Astrocyte (in vitro differentiated cells and primary cell): ENCODE results near the gene SYNE1. TPM values are rescaled to one million over a fixed set of nuclear protein-coding genes. Genes with fewer than 3 reads are reported as not detected.

Experiments
- DNase-seq: peaks from one replicate; pipeline ENCODE4 v3.0.0-alpha.2; 2010; ENCODE audit warnings: low read depth
- FAIRE-seq: peaks from 2 replicates; lab custom pipeline; 2011; peaks lifted over from hg19 to GRCh38; lab: Jason Lieb, UNC
- H2AFZ ChIP-seq: 2 replicates; pipeline ENCODE4 v1.6.0; 2012; ENCODE audit warnings: low read depth, low read length, inconsistent platforms
- H3K27ac ChIP-seq: 2 replicates; pipeline ENCODE4 v1.5.1; 2011; ENCODE audit warnings: low read depth, low read length, inconsistent platforms
- H3K27me3 ChIP-seq: 2 replicates; pipeline ENCODE4 v1.6.0; 2011; ENCODE audit warnings: low read length, inconsistent platforms; ENCODE audit not compliant: insufficient read depth
- H3K36me3 ChIP-seq: 2 replicates; pipeline ENCODE4 v1.5.1; 2011; ENCODE audit warnings: low read length, inconsistent platforms; ENCODE audit not compliant: insufficient read depth
- H3K4me1 ChIP-seq: 2 replicates; pipeline ENCODE4 v1.5.1; 2011; ENCODE audit warnings: low read length, inconsistent platforms; ENCODE audit not compliant: insufficient read depth
- H3K4me2 ChIP-seq: 2 replicates; pipeline ENCODE4 v1.6.0; 2012; ENCODE audit warnings: low read length, inconsistent platforms
- H3K4me3 ChIP-seq: 2 replicates; pipeline ENCODE4 v1.5.1; 2011; ENCODE audit warnings: low read depth, mild to moderate bottlenecking, low read length, inconsistent platforms; ENCODE audit not compliant: insufficient read depth
- H3K79me2 ChIP-seq: 2 replicates; pipeline ENCODE4 v1.6.0; 2012; ENCODE audit warnings: mild to moderate bottlenecking, low read length, inconsistent platforms; ENCODE audit not compliant: insufficient read depth
- H3K9ac ChIP-seq: 2 replicates; pipeline ENCODE4 v1.6.0; 2012; ENCODE audit warnings: mild to moderate bottlenecking, low read length, inconsistent platforms
- H3K9me3 ChIP-seq: 2 replicates; pipeline ENCODE4 v1.5.1; 2012; ENCODE audit warnings: low read depth, mild to moderate bottlenecking, low read length, inconsistent platforms; ENCODE audit not compliant: insufficient read depth
- H4K20me1 ChIP-seq: 2 replicates; pipeline ENCODE4 v1.6.0; 2012; ENCODE audit warnings: low read length, inconsistent platforms; ENCODE audit not compliant: insufficient read depth
- H3K27ac Mint-ChIP-seq: one replicate; pipeline ENCODE4 v1.8.0; 2021; ENCODE audit warnings: mild to moderate bottlenecking, mixed read lengths; ENCODE audit not compliant: unreplicated experiment
- H3K27me3 Mint-ChIP-seq: one replicate; pipeline ENCODE4 v1.8.0; 2021; ENCODE audit warnings: low read depth, mixed read lengths; ENCODE audit not compliant: unreplicated experiment
- H3K36me3 Mint-ChIP-seq: one replicate; pipeline ENCODE4 v1.8.0; 2021; ENCODE audit warnings: low read depth, mixed read lengths; ENCODE audit not compliant: unreplicated experiment
- H3K4me1 Mint-ChIP-seq: one replicate; pipeline ENCODE4 v1.8.0; 2021; ENCODE audit warnings: low read depth, mixed read lengths; ENCODE audit not compliant: unreplicated experiment
- H3K4me3 Mint-ChIP-seq: one replicate; pipeline ENCODE4 v1.8.0; 2021; ENCODE audit warnings: mild to moderate bottlenecking, moderate library complexity, mixed read lengths; ENCODE audit not compliant: unreplicated experiment
- H3K9me3 Mint-ChIP-seq: one replicate; pipeline ENCODE4 v1.8.0; 2021; ENCODE audit warnings: mild to moderate bottlenecking, mixed read lengths; ENCODE audit not compliant: unreplicated experiment
- CTCF ChIP-seq: IDR thresholded peaks from 2 replicates; pipeline ENCODE4 v1.5.1; 2011; ENCODE audit warnings: low read depth, mild to moderate bottlenecking, inconsistent platforms, low read length, moderate library complexity; ENCODE audit not compliant: insufficient read depth
- EZH2 ChIP-seq: IDR thresholded peaks from 2 replicates; pipeline ENCODE4 v1.6.1; 2012; ENCODE audit warnings: mild to moderate bottlenecking, low read length, inconsistent platforms; ENCODE audit not compliant: insufficient read depth
- total RNA-seq: library from RNA; stranded (reverse); gene quantifications from 2 replicates; pipeline ENCODE4 v1.2.1, GENCODE V29; 2021

The SYNE1 gene
- total RNA-seq, 1 donor from 2014 or later = 66.5 TPM

GRCh38 chr6:152594701-152595100 lies 42.5 kb downstream of the SYNE1 start:
- Histone ChIP-seq H3K4me1 (no peaks in the 10 kb centered on the region), H2AFZ (no peak overlapping the region), H3K27ac (no peak overlapping the region), H3K9me3 (no peaks in the 10 kb centered on the region), H3K9ac (no peak overlapping the region), H4K20me1 (no peaks in the 10 kb centered on the region), H3K79me2 (no peaks in the 10 kb centered on the region), H3K36me3 (no peaks in the 10 kb centered on the region), H3K4me2 (no peak overlapping the region), H3K27me3 (no peaks in the 10 kb centered on the region), H3K4me3 (no peak overlapping the region)
- H3K4me3 Mint-ChIP-seq = no peak overlapping the region
- no peaks in the 10 kb centered on the region for H3K36me3 Mint-ChIP-seq
- H3K27ac Mint-ChIP-seq = no peak overlapping the region
- no peak for TF ChIP-seq EZH2
- no peak for TF ChIP-seq CTCF
- no peaks in the 10 kb centered on the region for H3K9me3 Mint-ChIP-seq
- H3K4me1 Mint-ChIP-seq = peaks cover 9% of the 10 kb centered on the region
- FAIRE-seq (no peak), DNase-seq (no peak)
- no peaks in the 10 kb centered on the region for H3K27me3 Mint-ChIP-seq

- H3K27ac ChIP-seq = no peak overlapping the region
- no peak overlapping the region for H3K4me2 ChIP-seq
- H3K27me3 Mint-ChIP-seq = no peaks in the 10 kb centered on the region
- DNase-seq (no peak), FAIRE-seq (no peak)
- H2AFZ ChIP-seq = no peak overlapping the region
- H3K27ac Mint-ChIP-seq = no peak overlapping the region
- no peaks in the 10 kb centered on the region for H4K20me1 ChIP-seq
- no peaks in the 10 kb centered on the region for H3K36me3 ChIP-seq
- no peak overlapping the region for H3K9ac ChIP-seq
- peaks cover 3% of the 10 kb centered on the region for H3K4me1 Mint-ChIP-seq
- no peaks in the 10 kb centered on the region for H3K36me3 Mint-ChIP-seq
- H3K9me3 Mint-ChIP-seq = no peaks in the 10 kb centered on the region
- H3K27me3 ChIP-seq = no peaks in the 10 kb centered on the region
- no peak overlapping the region for H3K4me3 Mint-ChIP-seq
- no peaks in the 10 kb centered on the region for H3K79me2 ChIP-seq
- H3K4me3 ChIP-seq = no peak overlapping the region
- no peaks in the 10 kb centered on the region for H3K4me1 ChIP-seq
- TF ChIP-seq CTCF (no peak), EZH2 (no peak)
- H3K9me3 ChIP-seq = no peaks in the 10 kb centered on the region
Measured at GRCh38 chr6:152588456-152588855, 48.7 kb downstream of the SYNE1 start.

- Histone ChIP-seq H3K36me3 (no peaks in the 10 kb centered on the region), H3K4me1 (no peaks in the 10 kb centered on the region), H4K20me1 (no peaks in the 10 kb centered on the region), H2AFZ (no peak overlapping the region), H3K4me3 (no peak overlapping the region), H3K27me3 (no peaks in the 10 kb centered on the region), H3K4me2 (no peak overlapping the region), H3K79me2 (no peaks in the 10 kb centered on the region), H3K9ac (no peak overlapping the region), H3K9me3 (no peaks in the 10 kb centered on the region), H3K27ac (no peak overlapping the region)
- no peaks in the 10 kb centered on the region for H3K36me3 Mint-ChIP-seq
- no peak overlapping the region for H3K4me3 Mint-ChIP-seq
- DNase-seq = no peak
- FAIRE-seq = no peak
- TF ChIP-seq CTCF (no peak), EZH2 (no peak)
- peaks cover 3% of the 10 kb centered on the region for H3K4me1 Mint-ChIP-seq
- no peaks in the 10 kb centered on the region for H3K9me3 Mint-ChIP-seq
- H3K27me3 Mint-ChIP-seq = no peaks in the 10 kb centered on the region
- H3K27ac Mint-ChIP-seq = no peak overlapping the region
Measured at GRCh38 chr6:152587473-152587872, 49.7 kb downstream of the SYNE1 start.
